Gastroesophageal sphincter (tissue), 3 donors: ENCODE results near the gene NT5C1B.

Source experiments
- EP300 ChIP-seq: sonication (generic); formaldehyde crosslinking; IDR thresholded peaks from one replicate; pipeline ENCODE4 v1.6.1; 2017; ENCODE audit warnings: antibody characterized with exemption, mild to moderate bottlenecking
- POLR2A ChIP-seq, 2 donors: fragments of 450-650 bp; IDR thresholded peaks; one replicate each; pipeline ENCODE4 v1.6.1; 2017; ENCODE audit warnings: antibody characterized with exemption in 2 of 2, mild to moderate bottlenecking in 2 of 2, moderate library complexity in 1 of 2
- POLR2AphosphoS5 ChIP-seq: sonication (generic); formaldehyde crosslinking; IDR thresholded peaks from one replicate; pipeline ENCODE4 v1.6.1; 2017; ENCODE audit warnings: antibody characterized with exemption
- TF ChIP-seq, protein P1 (sequence below), 4 experiments: fragments of 200-600 bp in 2 of 4; fragments of 450-650 bp in 2 of 4; sonication (generic) in 1 of 4; IDR thresholded peaks; one replicate each; pipeline ENCODE4 v1.5.1; 2017 to 2019; ENCODE audit warnings: antibody characterized with exemption in 4 of 4, mild to moderate bottlenecking in 2 of 4, moderate library complexity in 2 of 4

DNA sequence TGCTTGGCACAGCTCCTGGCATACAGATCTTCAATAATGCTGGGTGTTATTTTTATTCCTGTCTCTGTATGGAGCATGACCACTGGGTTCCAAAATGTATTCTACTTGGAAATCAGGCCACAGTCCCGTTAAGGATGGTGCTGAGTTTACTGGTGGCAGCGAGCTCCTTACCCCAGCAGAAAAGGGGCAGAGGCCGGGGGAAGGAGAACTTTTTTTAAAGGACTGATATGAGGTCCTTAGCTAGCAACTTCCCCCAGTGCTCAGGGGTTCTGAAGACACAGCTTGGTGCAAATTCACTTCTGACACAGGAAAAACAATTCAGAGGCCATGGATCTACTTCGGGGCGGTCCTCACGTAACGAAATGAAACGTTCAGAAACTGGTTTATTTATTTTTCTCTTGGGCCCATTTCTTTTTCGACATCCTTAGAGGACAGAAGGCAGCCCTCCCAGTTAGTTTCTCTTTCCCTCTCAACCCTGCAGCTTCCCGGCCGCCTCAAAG is 29.8 kb downstream of the NT5C1B start:
- TF ChIP-seq, protein P1, sequence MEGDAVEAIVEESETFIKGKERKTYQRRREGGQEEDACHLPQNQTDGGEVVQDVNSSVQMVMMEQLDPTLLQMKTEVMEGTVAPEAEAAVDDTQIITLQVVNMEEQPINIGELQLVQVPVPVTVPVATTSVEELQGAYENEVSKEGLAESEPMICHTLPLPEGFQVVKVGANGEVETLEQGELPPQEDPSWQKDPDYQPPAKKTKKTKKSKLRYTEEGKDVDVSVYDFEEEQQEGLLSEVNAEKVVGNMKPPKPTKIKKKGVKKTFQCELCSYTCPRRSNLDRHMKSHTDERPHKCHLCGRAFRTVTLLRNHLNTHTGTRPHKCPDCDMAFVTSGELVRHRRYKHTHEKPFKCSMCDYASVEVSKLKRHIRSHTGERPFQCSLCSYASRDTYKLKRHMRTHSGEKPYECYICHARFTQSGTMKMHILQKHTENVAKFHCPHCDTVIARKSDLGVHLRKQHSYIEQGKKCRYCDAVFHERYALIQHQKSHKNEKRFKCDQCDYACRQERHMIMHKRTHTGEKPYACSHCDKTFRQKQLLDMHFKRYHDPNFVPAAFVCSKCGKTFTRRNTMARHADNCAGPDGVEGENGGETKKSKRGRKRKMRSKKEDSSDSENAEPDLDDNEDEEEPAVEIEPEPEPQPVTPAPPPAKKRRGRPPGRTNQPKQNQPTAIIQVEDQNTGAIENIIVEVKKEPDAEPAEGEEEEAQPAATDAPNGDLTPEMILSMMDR (IDR thresholded peaks at IDR 0.05) = no peak
- no peak for TF ChIP-seq EP300
- TF ChIP-seq POLR2A (IDR thresholded peaks at IDR 0.05) = no peak
- TF ChIP-seq POLR2AphosphoS5 = no peak
